Measurements from ENCODE around the gene ALDH1A1. TPM values are rescaled to one million over a fixed set of nuclear protein-coding genes. Genes with fewer than 3 reads are reported as not detected.

The ALDH1A1 gene
- total RNA-seq, 1 experiment from 2014 or later: 8.8 TPM

GRCh38 chr9:72952381-72952690 is 517 bp downstream of the ALDH1A1 start:
- ChIA-PET POLR2A (ENCODE audit: low non-redundant PET) (interaction anchor here (0.6 kb wide), 1 partner anchor 120 kb away, joined by 4 read pairs; no protein-coding TSS in a partner anchor), CTCF (no interaction called here)
- Histone ChIP-seq H3K4me1 (ENCODE audit: insufficient read depth, low read length, poor library complexity, severe bottlenecking) (peaks cover 15% of the 10 kb centered on the region), H3K9me3 (ENCODE audit: low read depth, low read length, poor library complexity, severe bottlenecking) (no peaks in the 10 kb centered on the region), H3K27me3 (replicated peaks; ENCODE audit: insufficient read depth, low read depth, low read length, poor library complexity) (no peaks in the 10 kb centered on the region), H3K27ac (ENCODE audit: low read depth, low read length, poor library complexity, severe bottlenecking) (peak overlapping the region; percentile 25), H3K36me3 (ENCODE audit: insufficient read depth, low read length, poor library complexity, severe bottlenecking) (no peaks in the 10 kb centered on the region), H3K4me3 (ENCODE audit: low read depth, low read length, poor library complexity, severe bottlenecking) (peak overlapping the region; percentile 8)
- no TSS peak for BruUV-seq (replicated peaks)
- intact Hi-C loops (cut with micrococcal nuclease; ENCODE audit: unreplicated experiment): no loop called here
- no peak for DNase-seq (ENCODE audit: low spot score)
- TF ChIP-seq EZH2 (IDR thresholded peaks at IDR 0.05; ENCODE audit: borderline replicate concordance, low read depth, low read length, poor library complexity, severe bottlenecking): no peak
- TF ChIP-seq CTCF (conservative IDR thresholded peaks at IDR 0.05; ENCODE audit: low read depth, low read length): no peak

- H3K36me3 ChIP-seq (ENCODE audit: insufficient read depth, low read length, poor library complexity, severe bottlenecking): no peaks in the 10 kb centered on the region
- H3K4me3 ChIP-seq (ENCODE audit: low read depth, low read length, poor library complexity, severe bottlenecking): peak overlapping the region; percentile 8
- peak overlapping the region; percentile 25 for H3K27ac ChIP-seq (ENCODE audit: low read depth, low read length, poor library complexity, severe bottlenecking)
- peaks cover 15% of the 10 kb centered on the region for H3K4me1 ChIP-seq (ENCODE audit: insufficient read depth, low read length, poor library complexity, severe bottlenecking)
- TSS peak; percentile 40 for BruUV-seq (replicated peaks)
- peak; percentile 5 for DNase-seq (ENCODE audit: low spot score)
- no peaks in the 10 kb centered on the region for H3K9me3 ChIP-seq (ENCODE audit: low read depth, low read length, poor library complexity, severe bottlenecking)
- POLR2A ChIA-PET (ENCODE audit: low non-redundant PET): interaction anchor here (0.6 kb wide), 1 partner anchor 121 kb away, joined by 4 read pairs; no protein-coding TSS in a partner anchor
- intact Hi-C loops (cut with micrococcal nuclease; ENCODE audit: unreplicated experiment): no loop called here
- CTCF ChIA-PET: no interaction called here
- H3K27me3 ChIP-seq (replicated peaks; ENCODE audit: insufficient read depth, low read depth, low read length, poor library complexity): no peaks in the 10 kb centered on the region
- TF ChIP-seq CTCF (conservative IDR thresholded peaks at IDR 0.05; ENCODE audit: low read depth, low read length) (no peak), EZH2 (IDR thresholded peaks at IDR 0.05; ENCODE audit: borderline replicate concordance, low read depth, low read length, poor library complexity, severe bottlenecking) (no peak)
These were observed 1.1 kb downstream of the ALDH1A1 start for GRCh38 chr9:72951520-72952380.

- POLR2A ChIA-PET (ENCODE audit: low non-redundant PET): no interaction called here
- H3K4me1 ChIP-seq (ENCODE audit: insufficient read depth, low read length, poor library complexity, severe bottlenecking): peaks cover 15% of the 10 kb centered on the region
- no peak for TF ChIP-seq EZH2 (IDR thresholded peaks at IDR 0.05; ENCODE audit: borderline replicate concordance, low read depth, low read length, poor library complexity, severe bottlenecking)
- no peak for TF ChIP-seq CTCF (conservative IDR thresholded peaks at IDR 0.05; ENCODE audit: low read depth, low read length)
- intact Hi-C loops (cut with micrococcal nuclease; ENCODE audit: unreplicated experiment): no loop called here
- H3K4me3 ChIP-seq (ENCODE audit: low read depth, low read length, poor library complexity, severe bottlenecking): no peak overlapping the region
- DNase-seq (ENCODE audit: low spot score): no peak
- H3K9me3 ChIP-seq (ENCODE audit: low read depth, low read length, poor library complexity, severe bottlenecking): no peaks in the 10 kb centered on the region
- H3K27ac ChIP-seq (ENCODE audit: low read depth, low read length, poor library complexity, severe bottlenecking): no peak overlapping the region
- no peaks in the 10 kb centered on the region for H3K36me3 ChIP-seq (ENCODE audit: insufficient read depth, low read length, poor library complexity, severe bottlenecking)
- CTCF ChIA-PET: no interaction called here
- H3K27me3 ChIP-seq (replicated peaks; ENCODE audit: insufficient read depth, low read depth, low read length, poor library complexity): no peaks in the 10 kb centered on the region
- no TSS peak for BruUV-seq (replicated peaks)
These were observed 1.9 kb downstream of the ALDH1A1 start for GRCh38 chr9:72950875-72951442.
